ENCODE data around the gene CEPT1. TPM values are rescaled to one million over a fixed set of nuclear protein-coding genes. Genes with fewer than 3 reads are reported as not detected.

Gene CEPT1
- total and polyA plus RNA-seq, 2 donors (not counting 3 experiments of a cell fraction or from before 2014, with no cell fraction given) = 13.6 to 29.1 TPM

DNA sequence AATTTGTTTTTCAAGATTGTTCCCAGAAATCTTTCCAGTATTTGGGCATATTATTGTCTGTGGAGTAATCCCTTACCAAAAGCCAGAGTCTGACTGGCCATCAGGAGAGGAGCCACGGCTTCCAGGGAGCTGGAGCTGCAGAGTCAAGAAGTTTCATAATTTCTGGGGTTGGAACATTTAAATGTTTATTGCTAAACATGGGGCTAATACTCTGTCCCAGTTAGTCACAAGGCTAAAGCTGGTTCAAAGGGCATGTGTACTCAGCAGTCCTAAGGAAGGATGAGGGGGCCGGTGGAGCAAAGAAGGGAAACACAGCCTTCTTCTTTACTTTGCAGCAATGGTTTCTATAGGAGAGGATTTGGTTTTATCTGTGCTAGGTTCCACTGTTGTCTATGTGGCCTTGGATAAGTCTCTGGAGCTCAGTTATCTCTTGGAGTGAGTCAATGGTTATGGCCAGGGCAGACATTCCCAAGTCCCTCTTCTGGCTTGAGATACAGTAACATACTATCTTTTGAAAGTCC lies 51.0 kb downstream of the CEPT1 start:
- Histone ChIP-seq H4K20me1 (replicated peaks; ENCODE audit: control insufficient read depth, extremely low read depth, insufficient read depth, low read length) (no peaks in the 10 kb centered on the region), H3K4me3 (replicated peaks in 1 of 3; ENCODE audit: insufficient read depth in 1 of 3, low read depth in 1 of 3, low read length in 3 of 3) (no peak overlapping the region), H3K79me2 (ENCODE audit: control insufficient read depth, insufficient read depth, low read length) (no peaks in the 10 kb centered on the region), H3K9me3 (replicated peaks; ENCODE audit: control insufficient read depth, insufficient read depth, low read length) (no peaks in the 10 kb centered on the region), H3K27me3 (ENCODE audit: control insufficient read depth in 2 of 2, insufficient read depth in 2 of 2, low read length in 2 of 2) (peaks cover 5 to 6% of the 10 kb centered on the region in 2 experiments), H3K9ac (replicated peaks; ENCODE audit: extremely low read depth, insufficient read depth, low read length) (no peak overlapping the region), H3K9me1 (replicated peaks; ENCODE audit: control insufficient read depth, extremely low read depth, insufficient read depth, low read length) (no peaks in the 10 kb centered on the region), H3K4me2 (ENCODE audit: insufficient read depth, low read length) (no peak overlapping the region), H3K27ac (ENCODE audit: insufficient read depth, low read depth, low read length) (no peak overlapping the region), H3K4me1 (ENCODE audit: control insufficient read depth, extremely low read depth, insufficient read depth, low read length) (no peaks in the 10 kb centered on the region), H3K36me3 (ENCODE audit: control insufficient read depth in 2 of 2, extremely low read depth in 1 of 2, insufficient read depth in 2 of 2, low read length in 2 of 2) (peaks cover 0 to 6% of the 10 kb centered on the region in 2 experiments), H2AFZ (ENCODE audit: low read depth, low read length) (no peak overlapping the region)
- dilution Hi-C loops (cut with MboI; ENCODE audit: extremely low pct_ligation_motif_present, low sequenced_read_pairs) (no loop called here), intact Hi-C loops (cut with micrococcal nuclease) (no loop called here)
- ChIA-PET CTCF (interaction anchor here (1.0 to 1.1 kb wide), 3 partner anchors 9 to 24 kb away, joined by 3 to 4 read pairs (median 4); partner anchors contain the start of gene DENND2D), POLR2A (no interaction called here)
- DNase-seq (ENCODE audit: low read depth, low spot score) = no peak
- FAIRE-seq = no peak
- BruUV-seq (replicated peaks) = no TSS peak
- TF ChIP-seq, protein P1, sequence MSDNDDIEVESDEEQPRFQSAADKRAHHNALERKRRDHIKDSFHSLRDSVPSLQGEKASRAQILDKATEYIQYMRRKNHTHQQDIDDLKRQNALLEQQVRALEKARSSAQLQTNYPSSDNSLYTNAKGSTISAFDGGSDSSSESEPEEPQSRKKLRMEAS (IDR thresholded peaks at IDR 0.05; ENCODE audit: insufficient read depth, insufficient read length) = no peak
- TF ChIP-seq FOS (IDR thresholded peaks at IDR 0.05; ENCODE audit: borderline replicate concordance, insufficient read depth, low read length) = no peak
- no peak for TF ChIP-seq EZH2 (IDR thresholded peaks at IDR 0.05; ENCODE audit: borderline replicate concordance, low read depth, low read length, severe bottlenecking)
- TF ChIP-seq POLR2A (IDR thresholded peaks at IDR 0.05; ENCODE audit: low read depth, low read length) = no peak
- no peak for TF ChIP-seq MYC (IDR thresholded peaks at IDR 0.05; ENCODE audit: low read depth, low read length)
- no peak for TF ChIP-seq JUN (IDR thresholded peaks at IDR 0.05; ENCODE audit: borderline replicate concordance, insufficient read depth, insufficient read length, low read depth)
- no peak for TF ChIP-seq POLR2AphosphoS5 (IDR thresholded peaks at IDR 0.05; ENCODE audit: insufficient read depth, low read depth, low read length)
- TF ChIP-seq, protein P2, sequence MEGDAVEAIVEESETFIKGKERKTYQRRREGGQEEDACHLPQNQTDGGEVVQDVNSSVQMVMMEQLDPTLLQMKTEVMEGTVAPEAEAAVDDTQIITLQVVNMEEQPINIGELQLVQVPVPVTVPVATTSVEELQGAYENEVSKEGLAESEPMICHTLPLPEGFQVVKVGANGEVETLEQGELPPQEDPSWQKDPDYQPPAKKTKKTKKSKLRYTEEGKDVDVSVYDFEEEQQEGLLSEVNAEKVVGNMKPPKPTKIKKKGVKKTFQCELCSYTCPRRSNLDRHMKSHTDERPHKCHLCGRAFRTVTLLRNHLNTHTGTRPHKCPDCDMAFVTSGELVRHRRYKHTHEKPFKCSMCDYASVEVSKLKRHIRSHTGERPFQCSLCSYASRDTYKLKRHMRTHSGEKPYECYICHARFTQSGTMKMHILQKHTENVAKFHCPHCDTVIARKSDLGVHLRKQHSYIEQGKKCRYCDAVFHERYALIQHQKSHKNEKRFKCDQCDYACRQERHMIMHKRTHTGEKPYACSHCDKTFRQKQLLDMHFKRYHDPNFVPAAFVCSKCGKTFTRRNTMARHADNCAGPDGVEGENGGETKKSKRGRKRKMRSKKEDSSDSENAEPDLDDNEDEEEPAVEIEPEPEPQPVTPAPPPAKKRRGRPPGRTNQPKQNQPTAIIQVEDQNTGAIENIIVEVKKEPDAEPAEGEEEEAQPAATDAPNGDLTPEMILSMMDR (IDR thresholded peaks at IDR 0.05; ENCODE audit: extremely low read depth in 1 of 2, insufficient read depth in 1 of 2, low read depth in 1 of 2, low read length in 2 of 2) = no peak
- no peak for TF ChIP-seq GATA2 (IDR thresholded peaks at IDR 0.05; ENCODE audit: insufficient read depth, insufficient read length, low read depth, low read length)

All from endothelial cell of umbilical vein (primary cell).